HG03520 (cell line): ENCODE measurements around the gene GPR26.

ENCODE experiments used
- ATAC-seq: cut with Tn5 transposase; IDR thresholded peaks from one replicate; pipeline ENCODE4 v1.9.1; 2021; ENCODE audit warnings: mild to moderate bottlenecking, moderate library complexity; ENCODE audit not compliant: unreplicated experiment

The GPR26 gene

DNA sequence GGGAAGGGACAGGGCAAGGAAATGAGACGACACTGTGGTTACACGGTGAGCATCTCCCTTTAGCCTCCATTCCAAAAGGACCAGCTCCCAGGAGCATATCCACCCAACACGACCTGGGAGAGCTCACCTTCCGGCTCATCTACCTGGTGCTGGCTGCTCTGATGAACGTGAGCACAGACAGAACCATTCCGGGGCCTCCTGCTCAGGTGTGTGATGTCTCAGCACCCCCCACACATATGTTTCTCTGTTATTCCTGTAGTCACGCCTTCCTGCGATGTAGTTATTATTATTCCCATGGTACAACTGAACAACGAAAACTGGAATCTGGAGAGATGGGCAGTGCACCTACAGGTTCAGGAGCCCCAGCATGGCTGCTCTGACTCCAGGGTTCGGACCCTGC lies 20.5 kb upstream of the GPR26 start:
- no peak for ATAC-seq

DNA sequence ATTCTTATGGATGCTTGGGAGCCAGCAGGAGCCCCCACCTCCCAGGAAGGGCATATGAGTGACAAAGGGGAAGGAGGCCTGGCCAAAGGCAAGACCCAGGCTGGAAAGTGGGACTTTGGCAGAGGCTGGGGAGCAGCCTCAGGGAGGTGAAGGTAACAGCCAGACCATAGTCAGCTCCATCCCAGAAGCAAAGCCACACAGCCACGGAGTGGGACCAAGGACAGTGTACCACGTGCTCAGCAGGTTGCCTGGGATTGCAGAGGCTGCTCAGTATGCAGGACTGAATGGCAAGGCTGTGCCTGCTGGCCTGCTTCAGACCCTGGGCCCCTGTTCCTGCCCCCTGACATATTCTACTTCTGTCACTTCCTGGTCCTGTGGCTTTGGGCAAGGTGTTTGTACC lies 17.6 kb upstream of the GPR26 start:
- no peak for ATAC-seq

DNA sequence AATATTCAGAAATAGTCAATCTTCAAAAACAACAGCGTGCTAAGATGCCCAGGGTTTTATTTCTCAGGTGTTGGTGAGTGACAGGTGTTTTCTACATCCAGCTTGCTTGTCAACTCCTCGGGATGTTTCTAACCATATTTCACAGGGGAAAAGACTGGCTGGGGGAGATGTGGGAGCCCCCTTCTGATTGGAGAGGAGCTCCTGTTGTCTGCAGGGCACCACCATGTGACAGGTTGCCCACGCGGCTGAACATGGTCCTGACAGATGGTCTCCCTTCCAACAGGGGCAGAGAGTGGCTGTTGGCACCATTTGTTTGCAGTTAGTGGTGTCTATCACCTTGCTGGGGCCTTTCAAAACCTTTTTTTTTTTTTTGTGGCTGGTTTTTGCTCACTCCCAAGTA lies 16.5 kb upstream of the GPR26 start:
- no peak for ATAC-seq

DNA sequence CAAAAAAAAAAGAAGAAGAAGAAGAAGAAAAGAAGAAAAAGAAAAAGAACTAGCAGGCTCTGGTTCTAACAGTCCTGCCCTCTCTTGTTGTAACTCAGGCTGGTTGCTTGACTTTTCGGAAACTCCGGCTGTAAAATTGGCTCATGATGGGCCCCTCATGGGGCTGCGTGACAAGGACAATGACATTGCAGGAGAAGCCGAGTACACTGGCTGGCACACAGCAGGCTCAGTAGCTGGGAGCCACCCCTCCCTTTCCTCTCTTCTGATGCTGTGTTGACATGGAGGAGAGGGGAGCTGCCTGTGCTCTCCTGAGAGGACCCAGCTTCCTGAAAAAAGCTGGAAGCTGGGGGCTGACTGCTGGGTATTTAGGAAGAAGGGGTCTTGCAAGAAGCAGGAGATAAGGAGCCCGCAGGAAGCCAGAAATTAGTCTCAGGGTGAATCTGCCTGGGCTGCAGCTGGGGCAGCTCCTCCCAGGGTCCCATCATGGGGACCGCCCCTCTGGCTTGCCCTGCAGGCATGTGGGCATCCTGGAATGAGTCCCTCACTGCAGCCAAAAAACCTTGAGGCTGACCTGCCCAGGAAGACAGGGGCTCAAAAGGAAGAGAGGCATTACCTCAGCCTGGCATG lies 14.6 kb upstream of the GPR26 start:
- ATAC-seq, result no peak

GRCh38 chr10:123655751-123656150 lies 10.4 kb upstream of the GPR26 start:
- no peak for ATAC-seq

DNA sequence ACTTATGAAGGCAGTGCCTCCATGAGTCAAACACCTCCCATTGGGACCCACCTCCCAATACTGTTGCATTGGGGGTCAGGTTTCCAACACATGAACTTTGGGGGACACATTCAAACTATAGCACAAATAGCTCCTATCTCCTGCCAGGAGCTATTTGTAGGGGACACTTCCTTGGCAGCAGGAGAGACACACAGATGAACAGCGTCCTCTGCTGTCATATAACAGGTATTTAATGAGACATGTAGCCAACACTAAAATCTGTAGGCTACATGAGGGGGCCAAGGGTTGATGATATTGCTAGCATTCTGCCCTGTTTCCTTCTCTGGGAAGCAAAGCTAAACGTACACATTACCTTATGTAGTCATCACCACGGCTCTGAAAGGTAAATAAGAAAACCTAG lies 2.6 kb upstream of the GPR26 start:
- no peak for ATAC-seq

- ATAC-seq, result no peak
Measured at GRCh38 chr10:123665491-123666286, 466 bp upstream of the GPR26 start.

- no peak for ATAC-seq
Measured at GRCh38 chr10:123669886-123670285, 3.7 kb downstream of the GPR26 start.

DNA sequence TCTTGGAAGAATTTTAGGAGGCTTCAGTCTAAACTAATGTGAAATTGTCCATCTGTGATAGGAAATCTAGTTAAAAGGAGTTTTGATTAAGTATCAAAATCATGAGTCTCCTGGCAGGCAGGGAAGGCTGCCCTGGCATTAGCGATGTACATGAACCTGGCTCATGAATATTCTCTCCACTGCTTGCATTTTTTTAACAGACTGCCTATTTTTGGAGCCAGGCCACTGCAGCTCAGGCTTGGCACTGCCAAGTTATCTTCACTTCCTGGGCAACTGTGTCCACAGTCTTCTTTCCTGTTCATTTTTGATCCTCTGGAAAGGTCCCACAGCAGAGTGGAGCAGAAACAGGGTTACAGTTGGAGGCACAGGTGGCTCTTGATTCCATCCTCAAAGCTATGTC lies 7.0 kb downstream of the GPR26 start:
- ATAC-seq, result no peak

DNA sequence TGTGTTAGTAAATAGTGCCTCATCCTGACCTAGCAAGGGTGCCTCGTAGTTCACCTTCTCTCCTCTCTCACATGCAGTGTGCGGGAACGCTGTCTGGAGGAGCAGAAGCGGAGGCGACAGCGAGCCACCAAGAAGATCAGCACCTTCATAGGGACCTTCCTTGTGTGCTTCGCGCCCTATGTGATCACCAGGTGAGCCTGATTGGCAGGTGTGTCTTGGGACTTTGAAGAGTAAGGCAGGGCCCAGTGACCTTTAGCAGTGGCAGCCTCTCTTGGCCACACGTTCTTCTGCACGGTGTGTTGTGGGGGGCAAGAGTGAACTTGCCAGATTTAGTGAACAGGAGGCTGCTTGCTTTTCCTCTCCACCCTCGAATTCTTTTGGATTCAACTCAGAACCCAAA lies 8.6 kb downstream of the GPR26 start:
- no peak for ATAC-seq

DNA sequence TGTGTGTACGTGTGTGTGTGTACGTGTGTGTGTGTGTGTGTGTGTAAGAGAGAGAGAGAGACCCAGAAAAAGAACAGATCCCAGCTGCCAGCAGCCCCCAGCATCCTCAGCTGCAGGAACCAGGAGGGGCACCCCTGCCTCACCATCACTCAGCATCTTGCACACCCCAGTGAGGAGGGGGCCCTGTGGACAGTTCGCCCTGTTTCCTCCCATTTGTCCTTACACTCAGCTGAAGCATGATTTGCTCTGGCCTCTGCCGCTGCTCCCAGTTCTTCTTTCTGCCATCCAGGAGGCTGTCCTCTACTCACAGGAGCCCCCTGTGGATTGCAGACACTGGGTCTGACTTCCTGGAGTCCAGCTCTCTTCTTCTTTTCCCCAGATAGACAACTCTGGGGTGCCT lies 9.7 kb downstream of the GPR26 start:
- no peak for ATAC-seq

GRCh38 chr10:123677556-123677955 lies 11.4 kb downstream of the GPR26 start:
- ATAC-seq, result no peak

GRCh38 chr10:123678376-123678775 lies 12.2 kb downstream of the GPR26 start:
- ATAC-seq, result no peak

DNA sequence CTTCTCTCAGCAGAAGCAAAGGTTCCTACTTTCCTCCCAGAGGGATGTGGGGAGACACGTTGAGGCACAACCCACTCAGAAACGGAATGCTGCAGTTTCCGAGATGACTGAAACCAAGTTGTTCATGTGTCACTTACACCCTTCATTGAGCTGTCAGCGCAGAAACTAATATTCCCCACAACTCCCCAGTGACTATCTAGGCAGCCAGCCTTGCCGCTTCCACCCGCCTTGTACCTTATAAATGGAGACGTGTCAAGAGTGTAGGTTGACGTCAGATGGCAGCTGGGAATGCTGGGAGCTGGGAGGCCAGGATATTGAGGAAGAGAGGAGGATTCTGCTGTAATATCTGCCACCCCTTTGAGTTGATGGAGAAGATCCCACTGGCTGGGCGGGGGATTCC lies 15.1 kb downstream of the GPR26 start:
- no peak for ATAC-seq

GRCh38 chr10:123682477-123682876 lies 16.3 kb downstream of the GPR26 start:
- no peak for ATAC-seq

DNA sequence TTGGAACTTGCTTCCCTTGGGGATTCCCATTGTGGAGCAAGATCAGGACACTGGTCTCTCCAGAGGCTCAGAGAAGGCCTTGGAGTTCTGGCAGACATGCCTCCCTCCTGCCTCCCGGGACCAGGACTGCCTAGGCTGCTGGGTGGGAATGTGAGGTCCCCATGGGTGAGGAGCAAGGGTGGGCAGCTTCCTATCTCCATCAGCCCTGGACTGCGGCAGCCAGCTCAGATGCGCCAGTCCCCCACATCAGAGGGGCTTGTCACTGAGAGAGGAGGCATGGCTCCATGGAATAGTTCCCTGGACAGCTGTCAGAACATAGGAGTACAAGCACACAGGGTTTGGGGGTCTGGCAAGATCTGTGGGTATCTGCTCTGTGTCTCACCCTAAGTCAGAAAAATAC lies 17.3 kb downstream of the GPR26 start:
- no peak for ATAC-seq

- ATAC-seq, result no peak
Measured at GRCh38 chr10:123683865-123684264, 17.7 kb downstream of the GPR26 start.

- no peak for ATAC-seq
Measured at GRCh38 chr10:123685260-123685659, 19.1 kb downstream of the GPR26 start.

GRCh38 chr10:123687758-123688157 lies 21.6 kb downstream of the GPR26 start:
- ATAC-seq, result no peak

DNA sequence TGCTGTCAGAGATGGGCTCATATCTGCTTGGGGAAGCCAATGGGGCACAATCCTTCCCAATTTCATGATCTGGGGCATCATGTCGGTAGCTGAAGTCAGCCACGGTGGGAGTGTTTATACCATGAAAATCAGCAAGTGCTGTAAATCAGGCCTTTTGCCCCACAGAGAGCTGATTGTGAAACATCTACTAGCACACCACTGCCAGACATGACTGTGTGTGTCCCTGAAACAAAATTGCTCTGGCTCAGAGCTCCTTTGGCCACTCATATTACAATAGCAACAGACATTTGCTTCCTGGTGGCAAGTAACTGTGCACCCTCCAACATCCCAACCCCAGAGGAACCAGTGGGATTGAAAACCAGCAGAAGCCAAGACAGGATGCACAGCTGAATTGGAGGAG lies 23.7 kb downstream of the GPR26 start:
- ATAC-seq, result no peak

- no peak for ATAC-seq
Measured at GRCh38 chr10:123703195-123703790, 37.1 kb downstream of the GPR26 start.

DNA sequence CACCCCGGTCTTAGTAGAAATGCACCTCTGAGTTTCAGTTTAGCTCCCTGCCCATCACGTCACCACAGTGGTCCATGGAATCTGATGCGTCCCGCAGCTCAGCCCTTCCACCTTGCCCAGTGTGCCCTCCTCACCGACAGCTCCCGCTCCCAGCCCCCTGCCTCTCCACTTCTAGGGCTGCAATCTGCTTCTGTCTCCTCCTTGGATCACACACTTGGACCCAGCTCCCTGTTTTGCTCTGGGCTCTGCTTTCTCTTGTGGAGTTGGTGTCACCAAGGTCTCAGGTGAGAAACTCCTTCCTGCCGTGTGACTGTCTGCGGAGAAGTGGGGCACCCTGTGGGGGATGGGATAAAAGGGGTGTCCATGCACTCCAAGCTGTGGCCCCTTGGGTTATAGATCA lies 37.9 kb downstream of the GPR26 start:
- ATAC-seq, result no peak
